ENCODE results near the gene HEATR3.

DNA sequence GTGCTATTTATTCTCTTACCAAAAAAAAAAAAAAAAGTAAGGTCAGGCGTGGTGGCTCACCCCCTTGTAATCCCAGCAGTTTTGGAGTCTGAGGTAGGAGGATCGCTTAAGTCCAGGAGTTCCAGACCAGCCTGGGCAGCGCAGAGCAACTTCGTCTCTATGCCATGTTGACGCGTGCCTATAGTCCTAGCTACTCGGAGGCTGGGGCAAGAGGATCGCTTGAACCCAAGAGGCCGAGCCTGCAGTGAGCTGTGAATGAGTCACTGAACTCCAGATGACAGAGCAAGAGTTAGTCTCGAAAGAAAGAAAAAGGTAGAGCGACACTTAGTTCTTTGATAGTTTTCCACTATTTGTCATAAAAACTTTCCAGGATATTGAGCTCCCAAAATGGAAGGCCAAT lies 86.0 kb downstream of the HEATR3 start:
- TF ChIP-seq ELF4 (IDR thresholded peaks at IDR 0.05) (no peak), BHLHE40 (IDR thresholded peaks at IDR 0.05; ENCODE audit: borderline replicate concordance) (no peak), SUZ12 (IDR thresholded peaks at IDR 0.05) (no peak), SP1 (IDR thresholded peaks at IDR 0.05) (no peak), FOXM1 (IDR thresholded peaks at IDR 0.05; ENCODE audit: borderline replicate concordance) (no peak), TARDBP (IDR thresholded peaks at IDR 0.05) (no peak), LEF1 (IDR thresholded peaks at IDR 0.05; ENCODE audit: borderline replicate concordance) (no peak), HDGF (IDR thresholded peaks at IDR 0.05; ENCODE audit: borderline replicate concordance) (no peak), FOXK2 (IDR thresholded peaks at IDR 0.05) (no peak), NFRKB (IDR thresholded peaks at IDR 0.05) (no peak), L3MBTL2 (conservative IDR thresholded peaks at IDR 0.05) (no peak), CTBP1 (IDR thresholded peaks at IDR 0.05; ENCODE audit: borderline replicate concordance) (no peak), FOXA1 (IDR thresholded peaks at IDR 0.05) (no peak)
- TF ChIP-seq, protein P1, sequence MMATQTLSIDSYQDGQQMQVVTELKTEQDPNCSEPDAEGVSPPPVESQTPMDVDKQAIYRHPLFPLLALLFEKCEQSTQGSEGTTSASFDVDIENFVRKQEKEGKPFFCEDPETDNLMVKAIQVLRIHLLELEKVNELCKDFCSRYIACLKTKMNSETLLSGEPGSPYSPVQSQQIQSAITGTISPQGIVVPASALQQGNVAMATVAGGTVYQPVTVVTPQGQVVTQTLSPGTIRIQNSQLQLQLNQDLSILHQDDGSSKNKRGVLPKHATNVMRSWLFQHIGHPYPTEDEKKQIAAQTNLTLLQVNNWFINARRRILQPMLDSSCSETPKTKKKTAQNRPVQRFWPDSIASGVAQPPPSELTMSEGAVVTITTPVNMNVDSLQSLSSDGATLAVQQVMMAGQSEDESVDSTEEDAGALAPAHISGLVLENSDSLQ (IDR thresholded peaks at IDR 0.05): no peak

Data from HEK293T (cell line).